ACC112 (cell line): ENCODE results near the gene PPP1R15B.
A peak's percentile ranks its signal among the peaks of the same experiment; 100 is the strongest.

ENCODE experiments used
- H2AFZ ChIP-seq: fragments of 200-600 bp; sonication (generic); one replicate; pipeline ENCODE4 v1.6.0; 2017; ENCODE audit warnings: antibody characterized with exemption, low read length; ENCODE audit not compliant: unreplicated experiment
- H3K27ac ChIP-seq: fragments of 200-600 bp; sonication (generic); 2 replicates; pipeline ENCODE4 v1.5.1; 2014; ENCODE audit warnings: low read depth, mild to moderate bottlenecking, antibody characterized with exemption, low read length, moderate library complexity
- H3K27me3 ChIP-seq: fragments of 200-600 bp; sonication (generic); 2 replicates; pipeline ENCODE4 v1.6.1; 2014; ENCODE audit warnings: mild to moderate bottlenecking, antibody characterized with exemption, low read length, moderate library complexity, mixed read lengths; ENCODE audit not compliant: insufficient read depth
- H3K36me3 ChIP-seq: fragments of 200-600 bp; sonication (generic); 2 replicates; pipeline ENCODE4 v1.6.1; 2016; ENCODE audit warnings: mild to moderate bottlenecking, antibody characterized with exemption, low read length, moderate library complexity, mixed read lengths; ENCODE audit not compliant: insufficient read depth
- H3K4me1 ChIP-seq: fragments of 200-600 bp; sonication (generic); one replicate; pipeline ENCODE4 v1.6.1; 2016; ENCODE audit warnings: low read length, mixed read lengths; ENCODE audit not compliant: insufficient read depth, unreplicated experiment, control insufficient read depth
- H3K4me3 ChIP-seq: fragments of 200-600 bp; sonication (generic); 2 replicates; pipeline ENCODE4 v1.5.1; 2014; ENCODE audit warnings: mild to moderate bottlenecking, low read depth, low read length
- H3K79me2 ChIP-seq: fragments of 200-600 bp; sonication (generic); one replicate; pipeline ENCODE4 v1.6.0; 2016; ENCODE audit warnings: low read length; ENCODE audit not compliant: control insufficient read depth, unreplicated experiment, insufficient read depth

The PPP1R15B gene

DNA sequence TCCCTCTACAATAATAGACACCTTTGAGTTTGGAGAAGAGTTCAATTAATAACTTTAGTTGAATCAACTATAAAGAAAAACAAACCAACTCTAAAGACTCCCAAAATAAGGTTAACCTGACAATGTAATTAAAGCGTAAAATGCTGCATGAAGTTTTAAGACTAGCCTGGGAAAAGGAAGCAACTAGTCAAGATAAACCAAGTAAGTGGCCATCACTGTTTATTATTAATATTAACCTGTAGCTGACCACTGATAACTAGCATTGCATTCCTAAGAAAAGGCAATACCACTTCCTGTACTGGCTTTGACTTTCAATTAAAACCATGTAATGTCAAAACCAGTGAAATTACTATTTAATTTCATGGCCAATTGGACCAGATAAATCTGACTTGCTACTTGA, 3.0 kb downstream of the PPP1R15B start:
- H3K27me3 ChIP-seq = no peaks in the 10 kb centered on the region
- no peak overlapping the region for H3K27ac ChIP-seq
- H3K4me3 ChIP-seq = peak overlapping the region; percentile 99
- no peak overlapping the region for H2AFZ ChIP-seq
- H3K4me1 ChIP-seq = peaks cover 11% of the 10 kb centered on the region
- H3K36me3 ChIP-seq = peaks cover 52% of the 10 kb centered on the region
- peaks cover 80% of the 10 kb centered on the region for H3K79me2 ChIP-seq

- no peak overlapping the region for H2AFZ ChIP-seq
- H3K4me3 ChIP-seq = peak overlapping the region; percentile 99
- peaks cover 83% of the 10 kb centered on the region for H3K79me2 ChIP-seq
- H3K27ac ChIP-seq = no peak overlapping the region
- peaks cover 55% of the 10 kb centered on the region for H3K36me3 ChIP-seq
- H3K4me1 ChIP-seq = peaks cover 11% of the 10 kb centered on the region
- no peaks in the 10 kb centered on the region for H3K27me3 ChIP-seq
These were observed 3.5 kb downstream of the PPP1R15B start for GRCh38 chr1:204408074-204408507.

GRCh38 chr1:204407295-204407971, 4.2 kb downstream of the PPP1R15B start:
- Histone ChIP-seq H3K27me3 (no peaks in the 10 kb centered on the region), H2AFZ (no peak overlapping the region), H3K4me3 (peak overlapping the region; percentile 99), H3K27ac (no peak overlapping the region), H3K79me2 (peaks cover 85% of the 10 kb centered on the region), H3K36me3 (peaks cover 55% of the 10 kb centered on the region), H3K4me1 (peaks cover 11% of the 10 kb centered on the region)

DNA sequence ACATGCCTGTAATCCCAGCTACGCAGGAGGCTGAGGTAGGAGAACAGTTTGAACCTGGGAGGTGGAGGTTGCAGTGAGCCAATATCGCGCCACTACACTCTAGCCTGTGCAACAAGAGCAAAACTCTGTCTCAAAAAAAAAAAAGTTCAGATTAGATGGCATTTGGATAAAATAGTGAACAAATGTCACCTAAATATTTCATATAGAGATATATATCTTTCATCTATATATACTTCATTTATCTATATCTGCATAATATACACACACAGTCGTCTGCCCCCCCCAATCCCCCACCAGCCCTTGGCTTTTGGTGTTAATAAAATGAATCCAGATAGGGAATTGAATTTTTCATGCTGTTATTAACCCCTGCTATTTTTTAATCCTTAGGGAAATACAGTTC, 5.0 kb downstream of the PPP1R15B start:
- peaks cover 11% of the 10 kb centered on the region for H3K4me1 ChIP-seq
- peaks cover 55% of the 10 kb centered on the region for H3K36me3 ChIP-seq
- H3K79me2 ChIP-seq = peaks cover 89% of the 10 kb centered on the region
- H3K27me3 ChIP-seq = no peaks in the 10 kb centered on the region
- no peak overlapping the region for H2AFZ ChIP-seq
- peak overlapping the region; percentile 99 for H3K4me3 ChIP-seq
- H3K27ac ChIP-seq = no peak overlapping the region

DNA sequence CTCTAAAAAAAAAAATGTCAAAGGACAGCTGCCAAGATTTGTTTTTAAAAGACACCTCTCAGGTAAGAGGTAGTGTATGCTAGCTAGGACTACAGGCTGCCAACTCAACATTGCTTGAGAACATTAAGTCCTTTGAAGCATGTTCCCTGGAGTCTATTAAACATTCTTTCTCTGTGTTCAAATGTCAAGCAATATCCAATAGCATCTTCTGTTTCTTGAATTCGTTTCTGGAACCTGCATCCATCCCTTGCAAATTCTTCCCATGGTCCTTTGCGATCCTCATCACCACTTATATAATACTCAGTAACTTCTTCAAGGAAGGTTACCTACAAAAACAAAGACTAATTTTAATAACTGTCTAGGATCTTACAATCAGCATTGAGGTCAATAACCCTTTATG, 5.6 kb downstream of the PPP1R15B start:
- no peaks in the 10 kb centered on the region for H3K27me3 ChIP-seq
- peaks cover 55% of the 10 kb centered on the region for H3K36me3 ChIP-seq
- no peak overlapping the region for H2AFZ ChIP-seq
- no peak overlapping the region for H3K27ac ChIP-seq
- H3K79me2 ChIP-seq = peaks cover 85% of the 10 kb centered on the region
- H3K4me1 ChIP-seq = peaks cover 11% of the 10 kb centered on the region
- peak overlapping the region; percentile 99 for H3K4me3 ChIP-seq

GRCh38 chr1:204404629-204405028, 7.0 kb downstream of the PPP1R15B start:
- H3K27me3 ChIP-seq = no peaks in the 10 kb centered on the region
- peaks cover 71% of the 10 kb centered on the region for H3K79me2 ChIP-seq
- H3K4me3 ChIP-seq = no peak overlapping the region
- peaks cover 11% of the 10 kb centered on the region for H3K4me1 ChIP-seq
- H3K27ac ChIP-seq = no peak overlapping the region
- peaks cover 44% of the 10 kb centered on the region for H3K36me3 ChIP-seq
- no peak overlapping the region for H2AFZ ChIP-seq

DNA sequence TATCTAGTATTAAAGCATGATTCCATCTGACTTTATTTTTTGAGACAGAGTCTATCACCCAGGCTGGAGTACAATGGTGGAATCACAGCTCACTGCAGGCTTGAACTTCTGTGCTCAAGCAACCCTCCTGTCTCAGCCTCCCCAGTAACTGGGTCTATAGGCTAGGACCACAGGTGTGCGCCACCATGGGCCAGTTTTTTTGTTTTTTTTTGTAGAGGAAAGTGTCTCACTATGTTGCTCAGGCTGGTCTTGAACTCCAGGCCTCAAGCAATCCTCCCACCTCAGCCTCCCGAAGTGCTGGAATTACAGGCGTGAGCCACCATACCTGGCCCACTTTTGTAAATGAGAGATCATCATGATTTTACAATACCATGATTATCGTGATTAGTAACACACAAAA, 9.2 kb downstream of the PPP1R15B start:
- Histone ChIP-seq H3K27ac (no peak overlapping the region), H2AFZ (no peak overlapping the region), H3K4me3 (no peak overlapping the region), H3K79me2 (peaks cover 49% of the 10 kb centered on the region), H3K36me3 (peaks cover 28% of the 10 kb centered on the region), H3K27me3 (no peaks in the 10 kb centered on the region), H3K4me1 (peaks cover 11% of the 10 kb centered on the region)

- peaks cover 11% of the 10 kb centered on the region for H3K4me1 ChIP-seq
- H3K27ac ChIP-seq = no peak overlapping the region
- no peak overlapping the region for H3K4me3 ChIP-seq
- peaks cover 42% of the 10 kb centered on the region for H3K79me2 ChIP-seq
- H3K27me3 ChIP-seq = no peaks in the 10 kb centered on the region
- H3K36me3 ChIP-seq = peaks cover 24% of the 10 kb centered on the region
- H2AFZ ChIP-seq = no peak overlapping the region
These were observed 9.9 kb downstream of the PPP1R15B start for GRCh38 chr1:204401730-204402129.

- Histone ChIP-seq H2AFZ (no peak overlapping the region), H3K79me2 (peaks cover 35% of the 10 kb centered on the region), H3K4me1 (peaks cover 6% of the 10 kb centered on the region), H3K36me3 (peaks cover 21% of the 10 kb centered on the region), H3K27me3 (no peaks in the 10 kb centered on the region), H3K4me3 (no peak overlapping the region), H3K27ac (no peak overlapping the region)
These were observed 10.6 kb downstream of the PPP1R15B start for GRCh38 chr1:204400882-204401510.

DNA sequence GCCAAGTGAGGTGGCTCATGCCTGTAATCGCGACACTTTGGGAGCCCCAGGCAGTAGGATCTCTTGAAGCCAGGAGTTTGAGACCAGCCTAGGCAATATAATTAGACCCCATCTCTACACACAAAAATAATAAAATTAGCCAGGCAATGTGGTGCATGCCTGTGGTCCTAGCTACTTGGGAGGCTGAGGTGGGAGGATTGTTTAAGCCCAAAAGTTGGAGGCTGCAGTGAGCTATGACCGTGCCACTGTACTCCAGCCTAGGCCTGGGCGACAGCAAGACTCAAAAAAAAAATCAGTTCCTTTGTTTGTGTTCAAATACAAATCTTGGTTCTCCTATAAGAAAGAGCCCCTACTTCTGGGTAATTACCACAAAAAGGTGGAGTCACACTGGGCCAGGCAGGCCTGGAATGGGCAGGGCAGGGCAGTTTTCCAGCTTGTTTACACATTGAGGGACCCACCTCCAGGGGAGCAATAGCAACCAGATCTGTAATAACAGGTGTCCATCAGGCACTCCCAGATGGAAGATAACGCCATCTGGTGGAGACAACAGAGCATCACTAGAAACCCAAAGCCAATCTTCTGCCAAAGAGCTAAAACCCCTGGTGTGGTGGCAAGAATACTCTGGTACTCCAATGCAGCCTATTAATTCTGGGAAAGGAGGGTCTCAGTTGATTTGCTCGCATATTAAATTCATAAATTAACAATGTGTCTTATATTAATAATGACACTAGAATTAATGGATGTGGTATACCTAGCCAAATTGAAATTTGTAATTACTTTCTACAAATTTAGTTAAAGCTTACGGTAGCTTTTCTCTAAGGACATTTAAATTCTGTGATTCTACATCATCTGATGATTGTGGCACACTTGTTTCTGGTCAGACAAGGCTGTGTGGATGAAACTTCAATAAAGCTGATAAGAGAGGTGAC, 13.2 kb downstream of the PPP1R15B start:
- Histone ChIP-seq H3K27me3 (no peaks in the 10 kb centered on the region), H3K27ac (no peak overlapping the region), H3K4me3 (no peak overlapping the region), H2AFZ (no peak overlapping the region), H3K79me2 (peaks cover 9% of the 10 kb centered on the region), H3K4me1 (no peaks in the 10 kb centered on the region), H3K36me3 (peaks cover 4% of the 10 kb centered on the region)
